ENCODE measurements around the gene PATJ. TPM values are rescaled to one million over a fixed set of nuclear protein-coding genes. Genes with fewer than 3 reads are reported as not detected.

PATJ gene
- total and polyA plus RNA-seq, 2 experiments from 2014 or later: 35.3 to 68.4 TPM

DNA sequence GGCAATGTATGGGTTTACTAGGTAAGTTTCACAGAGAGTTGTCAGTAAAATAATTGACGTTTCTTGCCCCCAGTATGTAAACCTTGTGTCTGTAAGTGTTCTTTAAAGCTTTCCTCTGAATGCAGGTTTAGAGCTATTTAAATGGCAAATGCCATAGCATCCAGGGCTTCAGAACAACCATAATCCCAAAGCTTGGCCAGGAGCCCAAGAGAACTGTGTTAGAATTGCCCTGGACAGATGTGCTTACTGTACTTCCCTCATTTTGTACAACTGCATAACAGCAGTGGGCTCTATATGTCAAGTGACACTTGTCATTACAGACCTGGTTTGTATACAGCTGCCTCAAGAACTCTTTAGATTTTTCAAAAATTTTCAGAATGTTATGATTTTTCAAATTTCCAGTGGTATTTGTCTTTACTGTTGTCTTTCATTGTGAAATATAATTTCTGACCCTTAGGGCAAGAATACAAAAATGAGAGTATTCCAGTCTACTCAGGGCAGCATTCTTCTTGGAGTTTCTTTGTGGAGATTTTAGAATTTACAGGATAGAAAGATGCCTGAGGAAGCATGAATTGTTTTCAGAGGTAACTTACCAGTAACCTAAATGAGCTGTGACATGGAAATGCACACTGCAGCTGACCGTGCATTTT lies 315.5 kb downstream of the PATJ start:
- no peak overlapping the region for H3K27ac ChIP-seq (ENCODE audit: low read depth)

More for the DNA sequence above, 315.5 kb downstream of the PATJ start:
- Mint-ChIP-seq H3K27ac (no peak overlapping the region), H3K36me3 (ENCODE audit: low read depth) (peaks cover 12% of the 10 kb centered on the region; the same call in 2 of the 3 replicates), H3K4me3 (no peak overlapping the region), H3K4me1 (peaks cover 25% of the 10 kb centered on the region), H3K9me3 (peaks cover under 1% of the 10 kb centered on the region; the same call in 2 of the 3 replicates), H3K27me3 (ENCODE audit: insufficient read depth, low read depth, poor library complexity) (peaks cover 3% of the 10 kb centered on the region)
- H3K9me2 ChIP-seq (ENCODE audit: insufficient read depth): no peaks in the 10 kb centered on the region; the same call in 1 of the 2 replicates
- no peak overlapping the region for H3K4me3 ChIP-seq
- ATAC-seq (no peak), DNase-seq (ENCODE audit: low spot score) (no peak)
- H3K4me1 ChIP-seq (ENCODE audit: insufficient read depth): peaks cover 32% of the 10 kb centered on the region
- no peaks in the 10 kb centered on the region for H4K20me1 ChIP-seq (replicated peaks; ENCODE audit: insufficient read depth)
- no peaks in the 10 kb centered on the region for H3K36me3 ChIP-seq (ENCODE audit: insufficient read depth)
- no peaks in the 10 kb centered on the region for H3K79me2 ChIP-seq (replicated peaks; ENCODE audit: insufficient read depth)
- no peaks in the 10 kb centered on the region for H3F3A ChIP-seq (replicated peaks; ENCODE audit: low read depth)
- H3K27me3 ChIP-seq (ENCODE audit: insufficient read depth): no peaks in the 10 kb centered on the region
- H2AFZ ChIP-seq: no peak overlapping the region
- TF ChIP-seq EZH2 (IDR thresholded peaks at IDR 0.05; ENCODE audit: low read depth, unreplicated experiment) (no peak), ETS1 (IDR thresholded peaks at IDR 0.05) (no peak), EZH2phosphoT487 (IDR thresholded peaks at IDR 0.05; ENCODE audit: unreplicated experiment) (no peak), NANOG (IDR thresholded peaks at IDR 0.05; ENCODE audit: borderline replicate concordance) (no peak), JUNB (IDR thresholded peaks at IDR 0.05; ENCODE audit: unreplicated experiment) (no peak), ZNF331 (CRISPR knock-in tag; IDR thresholded peaks at IDR 0.05; ENCODE audit: low read depth) (no peak), CREB1 (CRISPR knock-in tag; IDR thresholded peaks at IDR 0.05; ENCODE audit: low read depth) (no peak), ZNF114 (CRISPR knock-in tag; IDR thresholded peaks at IDR 0.05) (no peak), STAT1 (IDR thresholded peaks at IDR 0.05; ENCODE audit: unreplicated experiment) (no peak), POLR2AphosphoS5 (IDR thresholded peaks at IDR 0.05; ENCODE audit: low read depth) (no peak)
- TF ChIP-seq, protein P1, sequence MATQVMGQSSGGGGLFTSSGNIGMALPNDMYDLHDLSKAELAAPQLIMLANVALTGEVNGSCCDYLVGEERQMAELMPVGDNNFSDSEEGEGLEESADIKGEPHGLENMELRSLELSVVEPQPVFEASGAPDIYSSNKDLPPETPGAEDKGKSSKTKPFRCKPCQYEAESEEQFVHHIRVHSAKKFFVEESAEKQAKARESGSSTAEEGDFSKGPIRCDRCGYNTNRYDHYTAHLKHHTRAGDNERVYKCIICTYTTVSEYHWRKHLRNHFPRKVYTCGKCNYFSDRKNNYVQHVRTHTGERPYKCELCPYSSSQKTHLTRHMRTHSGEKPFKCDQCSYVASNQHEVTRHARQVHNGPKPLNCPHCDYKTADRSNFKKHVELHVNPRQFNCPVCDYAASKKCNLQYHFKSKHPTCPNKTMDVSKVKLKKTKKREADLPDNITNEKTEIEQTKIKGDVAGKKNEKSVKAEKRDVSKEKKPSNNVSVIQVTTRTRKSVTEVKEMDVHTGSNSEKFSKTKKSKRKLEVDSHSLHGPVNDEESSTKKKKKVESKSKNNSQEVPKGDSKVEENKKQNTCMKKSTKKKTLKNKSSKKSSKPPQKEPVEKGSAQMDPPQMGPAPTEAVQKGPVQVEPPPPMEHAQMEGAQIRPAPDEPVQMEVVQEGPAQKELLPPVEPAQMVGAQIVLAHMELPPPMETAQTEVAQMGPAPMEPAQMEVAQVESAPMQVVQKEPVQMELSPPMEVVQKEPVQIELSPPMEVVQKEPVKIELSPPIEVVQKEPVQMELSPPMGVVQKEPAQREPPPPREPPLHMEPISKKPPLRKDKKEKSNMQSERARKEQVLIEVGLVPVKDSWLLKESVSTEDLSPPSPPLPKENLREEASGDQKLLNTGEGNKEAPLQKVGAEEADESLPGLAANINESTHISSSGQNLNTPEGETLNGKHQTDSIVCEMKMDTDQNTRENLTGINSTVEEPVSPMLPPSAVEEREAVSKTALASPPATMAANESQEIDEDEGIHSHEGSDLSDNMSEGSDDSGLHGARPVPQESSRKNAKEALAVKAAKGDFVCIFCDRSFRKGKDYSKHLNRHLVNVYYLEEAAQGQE (IDR thresholded peaks at IDR 0.05; ENCODE audit: unreplicated experiment): no peak
- TF ChIP-seq, protein P2, sequence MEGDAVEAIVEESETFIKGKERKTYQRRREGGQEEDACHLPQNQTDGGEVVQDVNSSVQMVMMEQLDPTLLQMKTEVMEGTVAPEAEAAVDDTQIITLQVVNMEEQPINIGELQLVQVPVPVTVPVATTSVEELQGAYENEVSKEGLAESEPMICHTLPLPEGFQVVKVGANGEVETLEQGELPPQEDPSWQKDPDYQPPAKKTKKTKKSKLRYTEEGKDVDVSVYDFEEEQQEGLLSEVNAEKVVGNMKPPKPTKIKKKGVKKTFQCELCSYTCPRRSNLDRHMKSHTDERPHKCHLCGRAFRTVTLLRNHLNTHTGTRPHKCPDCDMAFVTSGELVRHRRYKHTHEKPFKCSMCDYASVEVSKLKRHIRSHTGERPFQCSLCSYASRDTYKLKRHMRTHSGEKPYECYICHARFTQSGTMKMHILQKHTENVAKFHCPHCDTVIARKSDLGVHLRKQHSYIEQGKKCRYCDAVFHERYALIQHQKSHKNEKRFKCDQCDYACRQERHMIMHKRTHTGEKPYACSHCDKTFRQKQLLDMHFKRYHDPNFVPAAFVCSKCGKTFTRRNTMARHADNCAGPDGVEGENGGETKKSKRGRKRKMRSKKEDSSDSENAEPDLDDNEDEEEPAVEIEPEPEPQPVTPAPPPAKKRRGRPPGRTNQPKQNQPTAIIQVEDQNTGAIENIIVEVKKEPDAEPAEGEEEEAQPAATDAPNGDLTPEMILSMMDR (conservative IDR thresholded peaks at IDR 0.05; ENCODE audit: low read depth in 2 of 2): no peak
- TF ChIP-seq, protein P3, sequence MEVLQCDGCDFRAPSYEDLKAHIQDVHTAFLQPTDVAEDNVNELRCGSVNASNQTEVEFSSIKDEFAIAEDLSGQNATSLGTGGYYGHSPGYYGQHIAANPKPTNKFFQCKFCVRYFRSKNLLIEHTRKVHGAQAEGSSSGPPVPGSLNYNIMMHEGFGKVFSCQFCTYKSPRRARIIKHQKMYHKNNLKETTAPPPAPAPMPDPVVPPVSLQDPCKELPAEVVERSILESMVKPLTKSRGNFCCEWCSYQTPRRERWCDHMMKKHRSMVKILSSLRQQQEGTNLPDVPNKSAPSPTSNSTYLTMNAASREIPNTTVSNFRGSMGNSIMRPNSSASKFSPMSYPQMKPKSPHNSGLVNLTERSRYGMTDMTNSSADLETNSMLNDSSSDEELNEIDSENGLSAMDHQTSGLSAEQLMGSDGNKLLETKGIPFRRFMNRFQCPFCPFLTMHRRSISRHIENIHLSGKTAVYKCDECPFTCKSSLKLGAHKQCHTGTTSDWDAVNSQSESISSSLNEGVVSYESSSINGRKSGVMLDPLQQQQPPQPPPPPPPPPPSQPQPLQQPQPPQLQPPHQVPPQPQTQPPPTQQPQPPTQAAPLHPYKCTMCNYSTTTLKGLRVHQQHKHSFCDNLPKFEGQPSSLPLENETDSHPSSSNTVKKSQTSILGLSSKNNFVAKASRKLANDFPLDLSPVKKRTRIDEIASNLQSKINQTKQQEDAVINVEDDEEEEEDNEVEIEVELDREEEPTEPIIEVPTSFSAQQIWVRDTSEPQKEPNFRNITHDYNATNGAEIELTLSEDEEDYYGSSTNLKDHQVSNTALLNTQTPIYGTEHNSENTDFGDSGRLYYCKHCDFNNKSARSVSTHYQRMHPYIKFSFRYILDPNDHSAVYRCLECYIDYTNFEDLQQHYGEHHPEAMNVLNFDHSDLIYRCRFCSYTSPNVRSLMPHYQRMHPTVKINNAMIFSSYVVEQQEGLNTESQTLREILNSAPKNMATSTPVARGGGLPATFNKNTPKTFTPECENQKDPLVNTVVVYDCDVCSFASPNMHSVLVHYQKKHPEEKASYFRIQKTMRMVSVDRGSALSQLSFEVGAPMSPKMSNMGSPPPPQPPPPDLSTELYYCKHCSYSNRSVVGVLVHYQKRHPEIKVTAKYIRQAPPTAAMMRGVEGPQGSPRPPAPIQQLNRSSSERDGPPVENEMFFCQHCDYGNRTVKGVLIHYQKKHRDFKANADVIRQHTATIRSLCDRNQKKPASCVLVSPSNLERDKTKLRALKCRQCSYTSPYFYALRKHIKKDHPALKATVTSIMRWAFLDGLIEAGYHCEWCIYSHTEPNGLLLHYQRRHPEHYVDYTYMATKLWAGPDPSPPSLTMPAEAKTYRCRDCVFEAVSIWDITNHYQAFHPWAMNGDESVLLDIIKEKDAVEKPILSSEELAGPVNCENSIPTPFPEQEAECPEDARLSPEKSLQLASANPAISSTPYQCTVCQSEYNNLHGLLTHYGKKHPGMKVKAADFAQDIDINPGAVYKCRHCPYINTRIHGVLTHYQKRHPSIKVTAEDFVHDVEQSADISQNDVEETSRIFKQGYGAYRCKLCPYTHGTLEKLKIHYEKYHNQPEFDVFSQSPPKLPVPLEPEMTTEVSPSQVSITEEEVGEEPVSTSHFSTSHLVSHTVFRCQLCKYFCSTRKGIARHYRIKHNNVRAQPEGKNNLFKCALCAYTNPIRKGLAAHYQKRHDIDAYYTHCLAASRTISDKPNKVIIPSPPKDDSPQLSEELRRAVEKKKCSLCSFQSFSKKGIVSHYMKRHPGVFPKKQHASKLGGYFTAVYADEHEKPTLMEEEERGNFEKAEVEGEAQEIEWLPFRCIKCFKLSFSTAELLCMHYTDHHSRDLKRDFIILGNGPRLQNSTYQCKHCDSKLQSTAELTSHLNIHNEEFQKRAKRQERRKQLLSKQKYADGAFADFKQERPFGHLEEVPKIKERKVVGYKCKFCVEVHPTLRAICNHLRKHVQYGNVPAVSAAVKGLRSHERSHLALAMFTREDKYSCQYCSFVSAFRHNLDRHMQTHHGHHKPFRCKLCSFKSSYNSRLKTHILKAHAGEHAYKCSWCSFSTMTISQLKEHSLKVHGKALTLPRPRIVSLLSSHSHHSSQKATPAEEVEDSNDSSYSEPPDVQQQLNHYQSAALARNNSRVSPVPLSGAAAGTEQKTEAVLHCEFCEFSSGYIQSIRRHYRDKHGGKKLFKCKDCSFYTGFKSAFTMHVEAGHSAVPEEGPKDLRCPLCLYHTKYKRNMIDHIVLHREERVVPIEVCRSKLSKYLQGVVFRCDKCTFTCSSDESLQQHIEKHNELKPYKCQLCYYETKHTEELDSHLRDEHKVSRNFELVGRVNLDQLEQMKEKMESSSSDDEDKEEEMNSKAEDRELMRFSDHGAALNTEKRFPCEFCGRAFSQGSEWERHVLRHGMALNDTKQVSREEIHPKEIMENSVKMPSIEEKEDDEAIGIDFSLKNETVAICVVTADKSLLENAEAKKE (CRISPR knock-in tag; IDR thresholded peaks at IDR 0.05): no peak
- H3K4me2 ChIP-seq: 0 out of 2 replicates have a peak overlapping the region, but pooled peaks have one; percentile 23
